IPS-18c (cell line): ENCODE measurements around the gene LMO4.

Experiments used
- H3K4me3 ChIP-seq: 2 replicates; pipeline ENCODE4 v1.7.0; 2013; ENCODE audit warnings: low read depth, mild to moderate bottlenecking, low read length, moderate library complexity; ENCODE audit not compliant: insufficient read depth
- H3K9me3 ChIP-seq: one replicate; pipeline ENCODE4 v1.6.1; 2013; ENCODE audit warnings: mild to moderate bottlenecking, low read length, moderate library complexity; ENCODE audit not compliant: control insufficient read depth, insufficient read depth

The LMO4 gene

GRCh38 chr1:87318056-87318650, 10.5 kb upstream of the LMO4 start:
- Histone ChIP-seq H3K9me3 (no peaks in the 10 kb centered on the region), H3K4me3 (no peak overlapping the region)

GRCh38 chr1:87318806-87319205, 9.9 kb upstream of the LMO4 start:
- H3K4me3 ChIP-seq: no peak overlapping the region
- H3K9me3 ChIP-seq: no peaks in the 10 kb centered on the region

GRCh38 chr1:87325982-87326738, 2.5 kb upstream of the LMO4 start:
- Histone ChIP-seq H3K9me3 (no peaks in the 10 kb centered on the region), H3K4me3 (no peak overlapping the region; the same call in 1 of the 2 replicates)

GRCh38 chr1:87327376-87328271, 1.1 kb upstream of the LMO4 start:
- H3K4me3 ChIP-seq: peak overlapping the region; percentile 70
- H3K9me3 ChIP-seq: no peaks in the 10 kb centered on the region

GRCh38 chr1:87329051-87329525, 408 bp downstream of the LMO4 start:
- Histone ChIP-seq H3K4me3 (peak overlapping the region; percentile 70), H3K9me3 (no peaks in the 10 kb centered on the region)

GRCh38 chr1:87329526-87330056, 911 bp downstream of the LMO4 start:
- Histone ChIP-seq H3K4me3 (peak overlapping the region; percentile 70), H3K9me3 (no peaks in the 10 kb centered on the region)

- Histone ChIP-seq H3K4me3 (peak overlapping the region; percentile 70), H3K9me3 (no peaks in the 10 kb centered on the region)
Measured at GRCh38 chr1:87330057-87330884, 1.6 kb downstream of the LMO4 start.

GRCh38 chr1:87330885-87331364, 2.2 kb downstream of the LMO4 start:
- Histone ChIP-seq H3K4me3 (peak overlapping the region; percentile 84), H3K9me3 (no peaks in the 10 kb centered on the region)

GRCh38 chr1:87331365-87332241, 2.9 kb downstream of the LMO4 start:
- H3K9me3 ChIP-seq: no peaks in the 10 kb centered on the region
- peak overlapping the region; percentile 84 for H3K4me3 ChIP-seq

GRCh38 chr1:87333692-87334347, 5.1 kb downstream of the LMO4 start:
- Histone ChIP-seq H3K9me3 (no peaks in the 10 kb centered on the region), H3K4me3 (peak overlapping the region; percentile 59; the same call in 1 of the 2 replicates)

GRCh38 chr1:87334351-87335174, 5.9 kb downstream of the LMO4 start:
- Histone ChIP-seq H3K4me3 (peak overlapping the region; percentile 59), H3K9me3 (no peaks in the 10 kb centered on the region)

- no peaks in the 10 kb centered on the region for H3K9me3 ChIP-seq
Measured at GRCh38 chr1:87335175-87335884, 6.7 kb downstream of the LMO4 start.

GRCh38 chr1:87336623-87337067, 8.0 kb downstream of the LMO4 start:
- Histone ChIP-seq H3K4me3 (no peak overlapping the region), H3K9me3 (no peaks in the 10 kb centered on the region)

More at GRCh38 chr1:87335175-87335884, 6.7 kb downstream of the LMO4 start:
- peak overlapping the region; percentile 59 for H3K4me3 ChIP-seq

- H3K9me3 ChIP-seq: no peaks in the 10 kb centered on the region
- H3K4me3 ChIP-seq: no peak overlapping the region
Measured at GRCh38 chr1:87337606-87338005, 8.9 kb downstream of the LMO4 start.
